ENCODE data around the gene PAGR1.
"Not testable (repeated sequence)": the region's sequence is repeated elsewhere in the genome, so short reads cannot be mapped to it uniquely, and the experiment has no call there.

PAGR1 gene

GRCh38 chr16:29813644-29814562 is 2.0 kb upstream of the PAGR1 start:
- DNase-seq: no peak

DNA sequence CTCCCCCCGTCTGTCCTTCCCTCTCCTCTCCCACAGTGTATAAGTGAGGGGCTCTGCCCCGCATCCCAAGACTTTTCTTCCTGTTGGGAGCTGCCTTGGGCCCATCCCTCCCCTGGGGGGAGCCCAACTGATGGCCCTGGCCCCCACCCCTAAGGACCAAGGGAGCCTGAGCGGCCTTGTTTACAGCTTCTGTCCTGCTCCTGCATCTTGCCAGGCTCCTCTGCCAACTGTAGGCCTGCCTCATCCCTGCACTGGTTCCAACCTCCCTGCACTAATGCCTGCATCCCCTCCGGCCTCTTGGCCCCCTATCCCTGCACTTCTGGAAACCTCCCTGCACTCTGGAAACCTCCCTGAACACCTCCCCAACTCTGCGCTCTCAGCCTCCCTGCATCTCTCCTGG is 1.4 kb upstream of the PAGR1 start:
- no peak for DNase-seq

- DNase-seq: no peak
These were observed 775 bp upstream of the PAGR1 start for GRCh38 chr16:29815032-29815721.

- peak; percentile 68 for DNase-seq
These were observed 916 bp downstream of the PAGR1 start for GRCh38 chr16:29816694-29817441.

- no peak for DNase-seq
These were observed 2.1 kb downstream of the PAGR1 start for GRCh38 chr16:29818082-29818481.

GRCh38 chr16:29819506-29819905 is 3.6 kb downstream of the PAGR1 start:
- DNase-seq: no peak

- peak; percentile 54 for DNase-seq
These were observed 4.3 kb downstream of the PAGR1 start, which contains the start of gene MVP for GRCh38 chr16:29820271-29820701. Gene MVP, plus strand, starts transcription at chr16:29820462. Its CDS starts 10,088 bp downstream, at chr16:29830550.

- DNase-seq: no peak
These were observed 5.0 kb downstream of the PAGR1 start for GRCh38 chr16:29820730-29821642.

GRCh38 chr16:29821643-29822115 is 5.7 kb downstream of the PAGR1 start:
- no peak for DNase-seq

DNA sequence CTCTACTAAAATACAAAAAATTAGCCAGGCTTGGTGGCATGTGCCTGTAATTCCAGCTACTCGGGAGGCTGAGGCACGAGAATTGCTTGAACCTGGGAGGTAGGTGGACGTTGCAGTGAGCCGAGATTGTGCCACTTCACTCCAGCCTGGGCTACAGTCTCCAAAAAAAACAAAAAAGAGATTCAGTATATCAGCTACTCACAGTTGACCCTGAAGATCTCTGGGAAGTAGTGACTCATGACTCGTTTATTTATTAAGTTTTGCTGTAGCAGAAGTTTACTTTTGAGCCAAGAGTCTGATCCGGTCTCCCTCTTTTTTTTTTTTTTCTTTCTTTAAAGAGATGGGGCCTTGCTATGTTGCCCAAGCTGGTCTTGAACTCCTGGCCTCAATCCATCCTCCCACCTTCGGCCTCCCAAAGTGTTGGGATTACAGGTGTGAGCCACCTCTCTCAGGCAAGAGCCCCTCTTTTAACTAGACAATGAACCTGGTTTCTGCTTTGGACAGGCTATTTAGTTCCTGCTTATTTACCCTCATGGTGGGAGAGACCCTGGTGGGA is 8.7 kb downstream of the PAGR1 start:
- no peak for DNase-seq

DNA sequence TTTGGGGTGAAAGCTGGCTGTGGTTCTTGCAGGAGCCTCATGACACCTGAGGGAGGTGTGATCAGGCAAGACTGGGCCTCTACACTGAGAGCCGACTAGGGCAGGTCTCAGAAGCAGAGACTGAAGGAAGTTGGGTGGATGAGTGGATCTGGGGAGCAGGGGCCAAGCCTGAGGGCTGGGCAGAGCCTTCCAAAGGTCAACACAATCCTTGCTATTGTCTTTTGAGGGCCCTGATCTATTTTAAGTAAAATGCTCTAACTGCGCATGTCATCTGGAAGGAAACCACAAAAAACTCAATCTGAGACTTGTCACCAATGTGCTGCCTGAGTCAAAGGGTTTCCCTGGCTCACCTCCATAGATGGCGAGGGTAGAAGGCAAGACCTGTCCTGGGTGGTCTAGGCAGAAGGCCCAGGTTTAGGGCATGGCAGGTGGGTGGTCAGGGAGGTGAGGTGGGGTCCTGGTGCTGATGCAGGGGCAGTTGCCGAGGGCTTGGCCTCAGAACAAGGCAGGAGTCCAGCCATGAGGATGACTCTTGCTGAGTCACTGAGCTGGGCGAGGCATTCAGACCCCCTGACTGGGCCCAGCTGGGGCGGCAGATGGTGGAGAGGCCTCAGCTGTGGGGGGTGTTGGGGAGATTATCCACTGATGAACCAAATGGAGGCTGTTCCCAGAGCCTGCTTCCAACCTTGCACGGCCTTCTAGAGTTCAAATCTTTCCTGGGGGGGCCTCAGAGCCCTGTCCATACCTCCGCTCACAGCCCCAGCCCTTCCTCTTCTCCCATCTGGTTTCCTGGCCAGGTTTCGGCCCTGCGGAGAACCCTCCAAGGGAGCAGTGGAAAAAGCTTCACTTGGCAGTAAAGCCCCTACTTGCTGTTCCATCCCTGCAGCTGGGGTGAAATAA is 9.4 kb downstream of the PAGR1 start:
- DNase-seq: no peak

DNA sequence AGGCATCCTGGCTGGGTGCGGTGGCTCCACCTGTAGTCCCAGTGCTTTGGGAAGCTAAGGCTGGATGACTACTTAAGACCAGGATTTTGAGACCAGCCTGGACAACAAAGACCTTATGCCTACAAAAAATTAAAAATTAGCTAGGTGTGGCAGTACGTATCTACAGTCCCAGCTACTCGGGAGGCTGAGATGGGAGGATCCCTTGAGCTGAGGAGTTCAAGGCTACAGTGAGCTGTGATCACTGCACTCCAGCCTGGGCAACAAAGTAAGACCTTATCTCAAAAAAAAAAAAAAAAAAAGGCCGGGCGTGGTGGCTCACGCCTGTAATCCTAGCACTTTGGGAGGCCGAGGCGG is 10.4 kb downstream of the PAGR1 start:
- no peak for DNase-seq

GRCh38 chr16:29830774-29831173 is 14.8 kb downstream of the PAGR1 start:
- DNase-seq: no peak

GRCh38 chr16:29831490-29831889 is 15.5 kb downstream of the PAGR1 start:
- no peak for DNase-seq

DNA sequence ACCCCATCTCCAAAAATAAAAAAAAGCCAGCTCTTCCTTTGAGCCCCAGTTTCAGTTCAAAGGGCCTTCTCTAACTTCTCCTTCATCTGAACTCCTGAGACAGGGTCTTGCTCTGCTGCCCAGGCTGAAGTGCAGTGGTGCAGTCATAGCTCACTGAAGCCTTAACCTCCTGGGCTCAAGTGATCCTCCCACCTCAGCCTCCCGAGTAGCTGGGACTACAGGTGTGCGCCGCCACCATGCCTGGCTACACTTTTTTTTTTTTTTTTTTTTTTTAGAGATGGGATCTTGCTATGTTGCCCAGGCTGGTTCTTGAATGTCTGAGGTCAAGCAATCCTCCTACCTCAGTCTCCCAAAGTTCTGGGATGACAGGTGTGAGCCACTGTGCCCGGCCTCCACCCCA is 17.3 kb downstream of the PAGR1 start:
- not testable (repeated sequence) for DNase-seq

GRCh38 chr16:29834079-29834478 is 18.1 kb downstream of the PAGR1 start:
- DNase-seq: no peak

- no peak for DNase-seq
These were observed 20.0 kb downstream of the PAGR1 start for GRCh38 chr16:29835926-29836325.

- DNase-seq: no peak
These were observed 20.7 kb downstream of the PAGR1 start for GRCh38 chr16:29836623-29837022.

- no peak for DNase-seq
These were observed 21.9 kb downstream of the PAGR1 start for GRCh38 chr16:29837841-29838240.

- no peak for DNase-seq
These were observed 23.9 kb downstream of the PAGR1 start for GRCh38 chr16:29839822-29840221.

DNA sequence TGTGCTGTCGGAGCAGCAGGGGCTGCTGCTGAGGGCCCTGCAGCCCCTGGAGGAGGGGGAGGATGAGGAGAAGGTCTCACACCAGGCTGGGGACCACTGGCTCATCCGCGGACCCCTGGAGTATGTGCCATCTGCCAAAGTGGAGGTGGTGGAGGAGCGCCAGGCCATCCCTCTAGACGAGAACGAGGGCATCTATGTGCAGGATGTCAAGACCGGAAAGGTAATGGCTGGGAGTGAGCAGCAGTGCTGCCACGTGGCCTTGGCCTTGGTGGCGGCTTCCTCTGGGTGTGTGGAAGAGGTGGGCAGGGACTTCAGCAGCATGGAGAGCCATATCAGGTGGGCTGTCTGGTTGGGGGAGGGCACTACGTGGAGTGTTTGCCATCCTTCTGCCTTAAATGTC is 24.3 kb downstream of the PAGR1 start:
- no peak for DNase-seq
